HG03064 (cell line): ENCODE results near the gene TTLL9.
"Not testable (repeated sequence)": the region's sequence is repeated elsewhere in the genome, so short reads cannot be mapped to it uniquely, and the experiment has no call there.

Source experiments
- ATAC-seq: cut with Tn5 transposase; IDR thresholded peaks from one replicate; pipeline ENCODE4 v1.9.1; 2021; ENCODE audit warnings: low read depth; ENCODE audit not compliant: unreplicated experiment

TTLL9 gene, protein sequence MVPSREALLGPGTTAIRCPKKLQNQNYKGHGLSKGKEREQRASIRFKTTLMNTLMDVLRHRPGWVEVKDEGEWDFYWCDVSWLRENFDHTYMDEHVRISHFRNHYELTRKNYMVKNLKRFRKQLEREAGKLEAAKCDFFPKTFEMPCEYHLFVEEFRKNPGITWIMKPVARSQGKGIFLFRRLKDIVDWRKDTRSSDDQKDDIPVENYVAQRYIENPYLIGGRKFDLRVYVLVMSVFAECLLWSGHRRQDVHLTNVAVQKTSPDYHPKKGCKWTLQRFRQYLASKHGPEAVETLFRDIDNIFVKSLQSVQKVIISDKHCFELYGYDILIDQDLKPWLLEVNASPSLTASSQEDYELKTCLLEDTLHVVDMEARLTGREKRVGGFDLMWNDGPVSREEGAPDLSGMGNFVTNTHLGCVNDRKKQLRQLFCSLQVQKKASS

DNA sequence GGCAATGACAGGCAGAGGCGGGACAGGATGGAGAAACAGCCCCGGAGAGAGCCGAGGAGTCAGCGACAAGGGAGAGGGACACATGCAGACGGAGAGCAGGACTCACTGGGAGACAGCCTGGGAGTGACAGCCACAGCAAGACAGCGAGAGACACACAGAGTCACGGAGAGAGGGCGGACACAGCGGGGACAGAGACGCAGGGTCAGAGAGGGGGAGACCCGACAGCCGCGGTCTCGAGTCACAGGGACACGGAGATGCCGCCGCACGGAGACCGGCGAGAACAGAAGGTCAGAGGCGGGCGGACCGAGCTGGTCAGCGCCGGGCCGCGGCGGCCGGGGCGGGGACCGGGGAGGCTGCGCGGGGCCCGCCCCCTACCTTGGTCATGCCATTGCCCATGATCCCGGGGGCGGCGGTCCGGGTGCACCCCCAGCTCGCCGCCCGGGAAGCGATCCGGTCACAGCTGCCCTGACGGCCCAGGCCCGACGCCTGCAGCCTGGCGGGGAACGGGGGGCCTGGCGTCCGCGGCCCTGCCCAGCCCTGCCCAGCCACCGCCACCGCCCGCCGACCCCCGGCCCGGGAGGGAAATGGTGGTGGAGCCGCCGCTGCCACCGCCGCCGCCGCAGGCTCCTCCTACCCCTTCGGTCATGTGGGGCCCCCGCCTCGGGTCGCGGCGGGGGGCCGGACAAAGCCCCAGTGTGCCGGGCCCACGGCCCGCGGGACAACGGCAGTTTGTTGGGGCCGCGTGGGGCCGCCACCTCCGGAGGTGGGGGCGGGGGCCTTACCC lies at the start of gene TTLL9, which contains the start of gene DUSP15:
TTLL9 (plus strand) TSS at position 693 of the 784 bp plus-strand sequence. CDS start 493 bp downstream, outside the sequence.
DUSP15 (minus strand) TSS at position 586 of the 784 bp plus-strand sequence; CDS start at position 396, 190 bp downstream.
- no peak for ATAC-seq

DNA sequence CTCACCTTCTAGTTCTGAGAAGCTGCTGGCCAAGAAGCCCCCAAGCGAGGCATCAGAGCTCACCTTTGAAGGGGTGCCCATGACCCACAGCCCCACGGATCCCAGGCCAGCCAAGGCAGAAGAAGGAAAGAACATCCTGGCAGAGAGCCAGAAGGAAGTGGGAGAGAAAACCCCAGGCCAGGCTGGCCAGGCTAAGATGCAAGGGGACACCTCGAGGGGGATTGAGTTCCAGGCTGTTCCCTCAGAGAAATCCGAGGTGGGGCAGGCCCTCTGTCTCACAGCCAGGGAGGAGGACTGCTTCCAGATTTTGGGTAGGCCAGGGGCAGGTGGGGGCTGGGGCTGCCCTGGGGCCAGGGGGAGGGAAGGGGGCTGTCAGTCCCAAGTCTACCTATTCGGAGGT lies 49.0 kb upstream of the TTLL9 start:
- ATAC-seq: no peak

- ATAC-seq: no peak
Measured at GRCh38 chr20:31822421-31823330, 47.8 kb upstream of the TTLL9 start.

- ATAC-seq: no peak
Measured at GRCh38 chr20:31823360-31824124, 46.9 kb upstream of the TTLL9 start.

DNA sequence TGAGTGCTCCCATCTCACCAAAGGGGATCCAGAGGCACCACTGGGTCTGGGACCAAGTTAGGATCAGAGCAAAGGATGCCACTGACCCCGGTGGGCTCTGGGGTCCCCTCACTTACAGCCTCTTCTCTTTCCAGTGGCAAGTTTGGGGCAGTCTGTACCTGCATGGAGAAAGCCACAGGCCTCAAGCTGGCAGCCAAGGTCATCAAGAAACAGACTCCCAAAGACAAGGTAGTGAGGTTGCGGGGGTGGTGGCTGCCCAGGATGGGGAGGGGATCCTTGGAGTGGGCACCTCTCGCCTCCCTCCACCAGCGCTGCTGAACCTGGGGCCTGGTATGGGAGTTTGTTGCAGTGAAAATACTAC lies 46.3 kb upstream of the TTLL9 start:
- ATAC-seq: no peak

- ATAC-seq: no peak
Measured at GRCh38 chr20:31824554-31825313, 45.7 kb upstream of the TTLL9 start.

GRCh38 chr20:31826074-31826473 lies 44.4 kb upstream of the TTLL9 start:
- no peak for ATAC-seq

- no peak for ATAC-seq
Measured at GRCh38 chr20:31827059-31827458, 43.4 kb upstream of the TTLL9 start.

- not testable (repeated sequence) for ATAC-seq
Measured at GRCh38 chr20:31828016-31828415, 42.4 kb upstream of the TTLL9 start.

GRCh38 chr20:31829731-31830130 lies 40.7 kb upstream of the TTLL9 start:
- no peak for ATAC-seq

DNA sequence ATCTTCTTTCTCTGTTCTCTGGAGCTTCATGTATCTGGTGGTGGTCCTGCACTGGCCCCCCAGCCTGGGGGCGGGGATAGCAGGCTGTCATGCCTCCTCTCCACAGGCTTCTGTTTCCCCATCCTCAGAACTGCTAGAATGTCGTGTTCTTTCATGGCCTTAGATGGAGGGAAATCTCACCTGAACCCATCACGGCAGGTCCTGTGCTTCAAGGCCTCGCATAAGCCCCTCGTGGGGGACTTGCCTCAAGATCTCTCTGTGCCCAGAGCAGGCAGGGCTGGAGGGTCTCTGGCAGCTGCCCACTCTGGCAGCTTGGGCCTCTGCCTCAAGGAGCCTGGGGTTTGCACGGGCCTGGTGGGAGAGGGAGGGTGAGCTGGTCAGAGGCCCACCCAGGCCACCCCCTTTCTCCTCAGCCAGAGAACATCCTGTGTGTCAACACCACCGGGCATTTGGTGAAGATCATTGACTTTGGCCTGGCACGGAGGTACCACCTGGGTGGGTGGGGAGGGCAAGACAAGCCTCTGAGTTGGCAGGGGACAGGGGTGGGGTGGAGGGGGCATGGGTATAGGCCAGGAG lies 39.9 kb upstream of the TTLL9 start:
- no peak for ATAC-seq

DNA sequence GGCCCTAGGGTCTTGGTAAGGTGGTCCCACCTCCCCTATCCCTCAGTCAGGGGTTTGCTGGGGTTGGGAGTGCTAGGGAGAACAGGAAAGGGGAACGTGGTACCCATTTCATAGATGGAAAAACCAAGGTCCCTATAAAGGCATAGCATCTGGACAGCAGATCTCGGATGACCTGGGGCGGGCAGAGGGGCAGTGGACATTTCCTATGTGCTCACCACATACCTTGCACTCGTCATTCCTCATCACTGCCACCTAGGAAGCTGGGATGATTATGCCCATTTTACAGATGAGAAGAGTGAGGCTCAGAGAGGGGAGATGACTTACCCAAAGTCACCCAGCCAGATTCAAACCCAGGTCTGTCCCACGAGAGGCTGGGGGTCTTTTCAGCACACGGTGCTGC lies 39.2 kb upstream of the TTLL9 start:
- ATAC-seq: no peak

- ATAC-seq: no peak
Measured at GRCh38 chr20:31831771-31832306, 38.6 kb upstream of the TTLL9 start.

DNA sequence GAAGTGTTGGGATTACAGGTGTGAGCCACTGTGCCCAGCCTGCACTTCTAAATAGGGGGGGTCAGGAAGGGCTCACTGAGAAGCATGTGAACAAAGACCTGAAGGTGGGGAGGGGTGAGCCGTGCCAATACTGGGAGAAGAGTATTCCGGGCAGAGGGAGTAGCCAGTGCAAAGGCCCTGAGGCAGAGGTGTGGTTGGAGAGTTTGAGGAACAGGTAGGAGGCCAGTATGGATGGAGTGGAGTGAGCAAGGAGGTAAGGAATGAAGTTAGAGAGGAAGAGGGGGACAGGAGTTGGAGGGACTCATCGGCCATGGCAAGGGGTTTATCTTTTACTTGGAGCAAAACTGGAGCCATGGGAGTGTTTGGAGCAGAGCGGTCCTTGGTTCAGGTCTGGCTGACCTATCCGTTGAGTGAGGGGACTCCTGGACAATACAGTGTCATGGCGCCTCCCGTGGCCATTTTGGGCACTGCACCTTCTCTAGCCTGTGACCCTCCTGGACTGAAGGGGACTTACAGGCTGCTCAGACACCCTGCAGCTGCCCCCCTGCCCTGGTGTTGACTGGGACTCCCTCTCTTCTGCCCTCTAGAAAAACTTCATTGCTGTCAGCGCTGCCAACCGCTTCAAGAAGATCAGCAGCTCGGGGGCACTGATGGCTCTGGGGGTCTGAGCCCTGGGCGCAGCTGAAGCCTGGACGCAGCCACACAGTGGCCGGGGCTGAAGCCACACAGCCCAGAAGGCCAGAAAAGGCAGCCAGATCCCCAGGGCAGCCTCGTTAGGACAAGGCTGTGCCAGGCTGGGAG lies 37.1 kb upstream of the TTLL9 start:
- no peak for ATAC-seq

- no peak for ATAC-seq
Measured at GRCh38 chr20:31833931-31834521, 36.4 kb upstream of the TTLL9 start.

GRCh38 chr20:31835554-31835953 lies 34.9 kb upstream of the TTLL9 start:
- no peak for ATAC-seq
